ENCODE results near the gene SCARB2.

Gene SCARB2

GRCh38 chr4:76197031-76197743, 16.4 kb downstream of the SCARB2 start:
- DNase-seq, result no peak

GRCh38 chr4:76196376-76196775, 17.2 kb downstream of the SCARB2 start:
- no peak for DNase-seq

GRCh38 chr4:76195326-76195725, 18.3 kb downstream of the SCARB2 start:
- no peak for DNase-seq

DNA sequence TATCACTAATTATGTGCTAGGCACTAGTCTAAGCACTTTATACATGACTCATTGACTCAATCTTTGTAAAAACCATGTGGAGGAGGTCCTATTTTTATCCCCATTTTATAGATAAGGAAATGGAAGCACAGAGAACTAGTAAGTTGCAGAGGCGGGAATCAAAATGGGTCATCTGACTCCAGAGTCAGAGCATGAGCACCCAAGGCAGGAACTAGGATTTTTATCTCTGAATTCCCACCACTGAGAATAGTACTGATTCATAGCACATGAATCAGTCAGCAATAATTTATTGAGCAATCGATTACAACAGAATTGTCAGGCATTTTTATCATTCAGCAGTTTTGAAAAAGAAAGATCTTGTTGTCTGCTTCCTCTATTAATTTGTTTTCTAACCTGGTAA, 19.3 kb downstream of the SCARB2 start:
- DNase-seq, result no peak

DNA sequence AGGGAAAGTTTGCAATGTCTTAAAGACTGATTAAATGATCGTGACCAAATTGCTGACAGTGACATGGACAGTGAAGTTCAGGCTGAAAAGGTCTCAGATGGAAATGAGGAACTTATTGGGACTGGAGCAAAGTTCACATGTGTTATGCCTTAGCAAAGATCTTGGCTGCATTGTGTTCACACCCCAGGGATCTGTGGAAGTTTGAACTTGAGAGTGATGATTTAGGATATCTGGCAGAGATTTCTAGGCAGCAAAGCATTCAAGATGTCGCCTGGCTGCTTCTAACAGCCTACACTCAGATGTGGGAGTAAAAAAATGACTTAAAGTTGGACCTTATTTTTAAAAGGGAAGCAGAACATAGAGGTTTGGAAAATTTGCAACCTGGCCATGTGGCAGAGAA, 21.4 kb downstream of the SCARB2 start:
- DNase-seq, result no peak

- DNase-seq, result no peak
Measured at GRCh38 chr4:76188557-76188956, 25.1 kb downstream of the SCARB2 start.

DNA sequence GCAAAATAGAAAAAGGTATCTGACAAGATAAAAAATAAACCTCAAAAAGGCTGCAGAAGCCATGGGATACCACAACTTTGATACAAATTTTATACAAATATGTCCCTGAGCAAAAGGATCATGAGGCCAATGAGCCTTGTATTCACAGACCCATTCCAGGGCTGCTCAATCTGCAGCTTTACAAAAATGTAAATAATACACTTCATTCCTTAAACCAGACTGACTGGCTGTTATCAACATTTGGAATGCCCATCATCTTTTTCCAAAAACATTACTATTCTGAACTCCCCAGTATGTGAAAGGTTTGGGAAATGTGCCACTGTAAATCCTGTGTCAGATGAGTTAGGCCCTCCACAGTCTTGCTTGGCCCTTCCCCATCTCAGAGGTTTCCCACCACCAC, 25.5 kb downstream of the SCARB2 start:
- no peak for DNase-seq

DNA sequence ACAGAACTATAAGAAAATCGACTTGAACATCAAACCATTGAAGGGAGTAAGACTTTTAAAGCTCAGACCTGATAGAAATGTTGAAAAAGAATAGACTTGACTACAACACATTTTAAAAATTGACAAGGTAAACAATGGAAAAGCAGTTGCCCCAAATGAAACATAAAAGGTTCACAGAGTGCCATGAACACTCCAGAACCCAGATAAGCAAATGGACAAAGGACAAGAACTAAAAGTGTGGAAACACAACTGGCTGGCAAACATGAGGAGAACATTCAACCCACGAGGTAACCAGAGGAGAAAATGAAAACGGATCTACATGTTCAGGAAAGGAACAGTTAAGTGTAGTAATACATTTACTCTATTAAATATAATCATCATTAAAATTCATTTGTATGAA, 26.5 kb downstream of the SCARB2 start:
- no peak for DNase-seq

GRCh38 chr4:76182463-76182862, 31.2 kb downstream of the SCARB2 start:
- no peak for DNase-seq

DNA sequence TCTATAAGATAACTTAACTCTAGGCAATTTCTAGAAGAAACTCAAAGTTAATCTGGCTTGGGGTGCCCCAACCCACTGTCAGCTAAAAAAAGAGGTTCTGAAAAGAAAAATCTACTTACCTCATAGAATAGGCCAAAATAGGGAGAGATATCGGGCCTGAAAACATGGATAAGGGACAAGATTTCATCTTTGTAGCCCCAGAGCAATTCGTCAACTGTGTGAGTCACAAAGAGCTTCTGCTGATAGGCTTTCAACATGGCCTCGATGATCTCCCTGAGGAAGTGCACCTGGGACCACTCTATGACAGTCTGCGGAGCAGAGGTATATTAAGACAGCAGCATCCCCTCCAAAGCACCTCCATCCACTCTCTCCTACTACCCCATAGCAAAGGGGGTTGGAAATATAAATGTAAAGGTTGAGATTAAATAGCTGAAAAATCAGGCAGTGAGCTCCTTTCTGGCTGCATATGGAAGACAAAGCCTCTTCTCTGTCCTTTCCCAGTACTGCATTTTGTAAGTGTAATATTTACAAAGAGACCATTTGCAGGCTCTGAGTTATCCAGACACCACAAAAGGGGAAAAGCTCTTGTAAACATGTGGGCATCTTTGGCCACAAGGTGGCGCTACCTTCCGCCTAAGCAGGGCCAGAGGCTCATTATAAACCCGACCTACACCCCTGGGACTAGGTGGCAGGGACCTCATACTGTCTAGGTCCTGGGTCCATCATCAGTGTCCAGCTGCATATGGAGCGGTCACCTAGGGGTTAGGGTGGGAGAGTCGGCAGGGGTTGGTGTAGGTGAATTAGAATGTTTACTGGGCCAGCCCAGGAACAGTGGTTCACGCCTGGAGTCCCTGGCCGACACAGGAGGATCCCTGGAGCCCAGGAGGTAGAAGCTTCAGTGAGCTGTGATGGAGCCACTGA, 34.0 kb downstream of the SCARB2 start:
- peak; percentile 78 for DNase-seq

DNA sequence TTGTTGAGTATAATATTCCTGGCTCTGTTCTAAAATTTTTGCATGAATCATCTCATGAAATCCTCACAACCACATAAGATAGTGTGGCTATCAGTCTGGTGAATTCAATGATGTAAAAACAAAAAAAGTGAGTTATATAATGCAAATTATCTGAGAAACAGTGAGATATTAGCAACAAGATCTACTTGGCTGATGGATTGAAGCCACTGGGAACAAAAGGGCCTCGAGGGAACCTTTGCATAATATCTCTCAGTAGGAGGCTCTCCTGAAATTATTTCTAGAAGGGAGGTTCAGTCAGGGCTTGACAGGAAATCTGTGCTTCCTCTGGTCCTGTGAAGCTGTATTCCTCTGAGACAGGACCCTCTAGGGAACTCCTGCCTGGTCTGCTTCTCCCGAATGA, 35.3 kb downstream of the SCARB2 start:
- DNase-seq, result no peak

- no peak for DNase-seq
Measured at GRCh38 chr4:76177709-76178108, 35.9 kb downstream of the SCARB2 start.

GRCh38 chr4:76175336-76175735, 38.3 kb downstream of the SCARB2 start:
- no peak for DNase-seq

DNA sequence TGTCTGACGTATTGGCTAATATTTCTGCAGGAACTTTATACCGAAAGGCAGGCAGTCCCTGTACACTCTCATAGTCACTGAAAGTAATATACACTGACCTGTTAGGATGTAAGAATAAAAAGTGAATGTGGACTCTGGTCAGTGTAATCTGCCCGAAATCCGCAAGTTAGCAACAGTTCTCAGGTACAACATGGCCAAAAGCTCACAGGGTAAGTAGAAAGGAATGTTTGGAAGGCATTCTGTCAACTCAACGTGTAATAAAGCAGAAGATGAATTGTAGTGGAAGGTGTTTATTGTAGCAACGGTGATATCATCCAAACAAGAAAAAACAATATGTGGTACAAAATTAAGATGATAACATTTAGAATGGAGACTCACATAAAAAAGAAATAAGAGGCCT, 39.4 kb downstream of the SCARB2 start:
- no peak for DNase-seq

- no peak for DNase-seq
Measured at GRCh38 chr4:76168688-76169087, 44.9 kb downstream of the SCARB2 start.

GRCh38 chr4:76166480-76166879, 47.1 kb downstream of the SCARB2 start:
- no peak for DNase-seq

DNA sequence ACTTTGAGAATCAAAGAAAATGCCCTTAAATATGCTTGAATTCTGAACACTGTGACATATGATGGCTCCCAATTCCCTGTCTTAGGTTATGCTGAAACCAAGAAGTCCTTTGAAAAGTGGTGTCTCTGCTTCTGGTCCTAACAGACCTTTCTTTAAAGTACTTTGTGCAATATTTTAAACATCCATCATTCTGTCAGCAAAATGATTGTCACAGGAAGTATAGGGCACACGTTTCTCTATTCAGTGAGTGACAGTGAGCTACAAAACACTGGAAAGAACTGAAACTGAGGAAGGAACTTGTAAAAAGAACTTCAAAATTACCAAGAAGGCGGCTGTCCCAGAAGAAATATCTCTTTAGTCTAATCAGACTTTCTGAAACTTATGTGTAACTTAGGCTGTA, 53.3 kb downstream of the SCARB2 start:
- DNase-seq, result no peak

- DNase-seq, result no peak
Measured at GRCh38 chr4:76156635-76157034, 57.0 kb downstream of the SCARB2 start.

DNA sequence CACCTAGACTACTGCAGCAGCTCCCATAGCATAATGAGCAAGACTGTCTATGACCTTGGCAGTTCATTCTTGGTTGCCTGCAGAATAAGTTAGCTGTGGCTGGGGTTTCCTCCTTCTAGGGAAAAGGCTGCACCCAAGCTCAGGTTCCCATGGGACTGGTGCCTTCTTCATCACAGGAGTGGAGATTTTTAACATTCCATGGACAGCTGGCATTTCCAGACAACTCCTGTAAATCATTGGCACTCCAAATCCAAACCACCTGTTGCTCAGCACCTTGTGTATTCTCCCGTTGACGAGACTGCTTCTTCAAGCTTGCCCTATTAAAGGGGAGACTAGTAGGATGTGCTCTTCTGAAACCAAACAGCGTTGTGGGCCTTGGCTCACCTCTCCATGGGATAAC, 57.6 kb downstream of the SCARB2 start:
- DNase-seq, result no peak

GRCh38 chr4:76153356-76153755, 60.3 kb downstream of the SCARB2 start:
- DNase-seq, result no peak

DNA sequence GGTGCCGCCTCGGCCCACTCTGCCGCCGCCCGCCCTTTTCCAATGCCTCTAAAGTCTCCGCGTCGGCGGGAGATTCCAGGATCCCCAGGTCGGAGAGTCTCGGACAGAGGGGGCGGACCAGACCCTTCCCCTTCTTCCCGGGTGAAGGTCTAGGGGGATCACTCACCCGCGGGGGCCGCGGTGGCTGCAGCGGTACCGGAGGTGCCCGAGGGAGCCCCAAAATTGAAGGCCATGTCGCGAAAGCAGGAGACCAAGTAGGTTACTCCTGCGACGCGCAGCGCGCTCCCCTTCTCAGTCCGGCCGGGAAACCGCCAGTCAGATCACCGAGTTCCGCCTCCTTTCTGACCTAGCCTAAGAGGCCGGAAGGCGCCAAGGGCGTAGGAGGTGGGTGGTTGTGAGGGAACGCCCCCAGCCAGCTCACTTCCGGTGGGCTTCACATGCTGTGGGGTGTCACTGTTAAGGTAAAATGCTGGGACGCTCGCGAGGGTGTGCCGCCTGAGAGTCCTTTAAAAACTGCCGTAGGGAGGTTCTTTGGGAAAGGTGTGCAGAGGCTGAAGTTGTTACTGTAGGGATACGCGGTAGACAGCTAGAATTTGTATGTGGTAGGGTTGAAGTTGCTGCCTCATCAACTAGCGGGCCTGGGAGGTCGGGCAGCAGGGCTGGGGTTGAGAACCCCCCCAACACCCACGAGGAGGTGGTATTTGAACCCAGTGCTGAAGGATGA, 65.3 kb downstream of the SCARB2 start, which contains the start of gene NUP54:
Gene NUP54, minus strand, starts transcription at position 256 of the 724 bp plus-strand sequence. Its CDS starts 23 bp downstream, at position 233.
- DNase-seq, result peak; percentile 94

DNA sequence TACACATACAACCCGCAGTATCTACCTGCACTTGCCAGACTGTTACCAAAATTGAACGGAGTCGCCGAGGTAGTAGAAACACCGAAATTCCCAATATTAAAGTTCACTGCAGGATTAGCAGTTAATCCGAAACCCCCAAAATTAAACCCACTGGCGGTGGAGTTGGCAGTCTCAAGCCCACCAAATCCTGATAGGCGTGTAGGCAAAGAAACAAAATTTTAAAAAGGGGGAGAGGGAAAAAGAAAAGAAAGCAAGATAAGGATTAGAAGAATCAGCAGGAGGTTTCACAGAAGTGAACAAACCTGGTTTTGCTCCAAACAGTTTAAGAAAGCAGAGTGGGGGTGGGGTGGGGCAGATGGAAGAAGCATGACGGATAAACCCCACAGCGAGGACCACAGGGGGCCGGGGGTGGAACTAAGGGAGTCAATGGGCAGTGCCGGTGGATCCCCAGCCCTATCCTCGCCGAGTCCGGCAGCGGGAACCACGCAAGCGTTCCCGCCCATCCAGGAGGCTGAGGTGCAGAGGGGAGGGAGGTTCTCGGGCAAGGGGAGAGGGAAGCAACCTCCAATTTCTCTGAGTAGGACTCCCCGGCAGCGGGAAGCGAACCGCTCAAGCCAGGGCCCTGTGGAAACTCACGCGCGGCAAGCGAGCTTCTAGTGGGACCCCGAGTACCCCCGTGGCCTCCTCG, 66.0 kb downstream of the SCARB2 start:
- peak; percentile 6 for DNase-seq

GRCh38 chr4:76144546-76144945, 69.1 kb downstream of the SCARB2 start:
- no peak for DNase-seq

Measured in activated gamma-delta T cell treated with Interleukin-2 at 50 U/mL for 16 hours (primary cell).